ENCODE data around the gene MAP1LC3B. TPM values are rescaled to one million over a fixed set of nuclear protein-coding genes. Genes with fewer than 3 reads are reported as not detected.
"Not testable (repeated sequence)": the region's sequence is repeated elsewhere in the genome, so short reads cannot be mapped to it uniquely, and the experiment has no call there.

Gene MAP1LC3B
- total RNA-seq, 5 donors from 2014 or later (not counting 1 experiment from before 2014, with no cell fraction given): 51.3 to 90.4 (median 53.3) TPM

DNA sequence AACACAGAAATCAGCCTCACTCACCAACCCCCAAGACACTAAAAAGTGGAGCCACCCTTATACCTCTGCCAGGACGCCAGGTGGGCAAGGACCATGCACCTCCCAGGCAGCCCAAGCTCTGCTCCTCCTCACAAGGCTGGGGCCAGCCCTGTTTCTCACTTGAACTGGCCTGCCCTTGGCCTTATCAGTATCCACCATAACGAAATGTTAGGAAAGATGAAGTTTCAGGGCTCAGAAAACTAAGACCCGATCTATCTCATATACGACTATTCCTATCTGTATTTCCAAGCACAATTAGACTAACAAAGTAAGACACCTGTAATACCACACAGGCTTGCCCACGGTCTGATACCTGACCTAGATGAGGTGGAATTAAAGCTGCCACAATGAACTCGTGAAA, 15.5 kb upstream of the MAP1LC3B start:
- H3K27ac Mint-ChIP-seq: peak overlapping the region in 1 of 2 donors; percentile 22

DNA sequence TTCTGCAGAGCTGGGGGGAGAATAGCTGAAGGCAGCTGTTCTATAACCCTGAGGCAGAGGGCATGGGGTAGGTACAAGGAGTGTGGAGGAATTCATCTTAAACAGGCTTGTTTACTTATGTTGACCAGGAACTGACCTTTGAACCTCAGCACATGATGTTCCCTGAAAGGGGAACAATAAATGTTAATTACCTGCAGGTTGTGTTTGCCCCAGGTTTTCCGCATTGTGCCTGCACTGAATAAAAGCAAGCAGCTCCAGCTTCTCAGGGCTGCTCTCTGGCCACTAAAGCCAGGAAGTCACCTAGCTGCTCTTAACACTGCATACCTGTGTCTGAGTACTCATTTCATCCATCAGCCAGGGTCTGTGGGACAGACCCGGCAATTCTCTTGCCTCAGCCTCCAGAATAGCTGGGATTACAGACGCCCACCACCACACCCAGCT, 12.8 kb upstream of the MAP1LC3B start:
- CTCF ChIA-PET: interaction anchor here in 1 of 2 donors (1.0 kb wide), 1 partner anchor 53 kb away, joined by 3 read pairs; no protein-coding TSS in a partner anchor
- H3K9me3 Mint-ChIP-seq; DNase-seq; ATAC-seq (replicated peaks in 1 of 4); H3K4me3 ChIP-seq (ENCODE audit: control insufficient read depth in 1 of 2, extremely low read depth in 1 of 2, low read length in 1 of 2); POLR2A ChIA-PET; H3K36me3 Mint-ChIP-seq; H3K27me3 Mint-ChIP-seq; H3K27ac ChIP-seq (ENCODE audit: low read length); H3K9me3 ChIP-seq; H3K27me3 ChIP-seq (replicated peaks in 1 of 2; ENCODE audit: control insufficient read depth in 2 of 2, extremely low read depth in 1 of 2, insufficient read depth in 2 of 2, low read length in 1 of 2); H3K36me3 ChIP-seq (ENCODE audit: control insufficient read depth in 2 of 2, extremely low read depth in 1 of 2, insufficient read depth in 1 of 2, low read length in 1 of 2); H3K27ac Mint-ChIP-seq; H3K4me3 Mint-ChIP-seq: not testable (repeated sequence)
- H3K4me1 Mint-ChIP-seq: peaks cover 53 to 60% (median 57%) of the 10 kb centered on the region in 3 donors
- 100% methylated on average over 2 of the region's 3 CpGs for WGBS (ENCODE audit: insufficient coverage)
- H3K4me1 ChIP-seq (ENCODE audit: control insufficient read depth in 1 of 2, extremely low read depth in 1 of 2, insufficient read depth in 2 of 2, low read length in 2 of 2): peaks cover 15 to 46% of the 10 kb centered on the region in 2 experiments

More for the DNA sequence above, 15.5 kb upstream of the MAP1LC3B start:
- H3K27me3 Mint-ChIP-seq: no peaks in the 10 kb centered on the region
- H3K4me3 ChIP-seq (ENCODE audit: control insufficient read depth in 1 of 2, extremely low read depth in 1 of 2, low read length in 1 of 2): no peak overlapping the region
- no peaks in the 10 kb centered on the region for H3K9me3 ChIP-seq
- H3K9me3 Mint-ChIP-seq: no peaks in the 10 kb centered on the region
- H3K4me1 Mint-ChIP-seq: peaks cover 38 to 60% (median 54%) of the 10 kb centered on the region in 3 donors
- no peak overlapping the region for H3K27ac ChIP-seq (ENCODE audit: low read length)
- no peaks in the 10 kb centered on the region for H3K27me3 ChIP-seq (replicated peaks in 1 of 2; ENCODE audit: control insufficient read depth in 2 of 2, extremely low read depth in 1 of 2, insufficient read depth in 2 of 2, low read length in 1 of 2)
- peaks cover 4 to 31% of the 10 kb centered on the region in 2 experiments for H3K4me1 ChIP-seq (ENCODE audit: control insufficient read depth in 1 of 2, extremely low read depth in 1 of 2, insufficient read depth in 2 of 2, low read length in 2 of 2)
- no peak overlapping the region for H3K4me3 Mint-ChIP-seq
- DNase-seq (no peak), ATAC-seq (replicated peaks in 1 of 4) (no peak)
- CTCF ChIA-PET: no interaction called here
- no peaks in the 10 kb centered on the region for H3K36me3 ChIP-seq (ENCODE audit: control insufficient read depth in 2 of 2, extremely low read depth in 1 of 2, insufficient read depth in 1 of 2, low read length in 1 of 2)
- 83% methylated on average over 1 of the region's 6 CpGs for WGBS (ENCODE audit: insufficient coverage)
- peaks cover 14% of the 10 kb centered on the region for H3K36me3 Mint-ChIP-seq
- POLR2A ChIA-PET: no interaction called here

DNA sequence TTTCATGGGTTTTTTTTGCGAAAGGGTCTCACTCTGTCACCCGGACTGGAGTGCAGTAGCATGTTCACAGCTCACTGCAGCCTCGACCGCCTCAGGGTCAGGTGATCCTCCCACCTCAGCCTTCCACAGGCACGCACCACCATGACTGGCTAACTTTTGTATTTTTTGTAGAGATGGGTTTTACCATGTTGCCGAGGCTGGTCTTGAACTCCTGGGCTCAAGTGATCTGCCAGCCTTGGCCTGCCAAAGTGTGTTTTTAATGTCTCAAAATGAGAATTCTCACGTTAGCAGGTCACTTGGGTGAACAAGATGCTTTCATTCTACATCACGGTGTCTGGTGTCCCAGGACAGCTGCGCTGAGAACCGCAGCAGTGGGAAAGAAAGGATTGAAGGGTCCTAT, 11.7 kb upstream of the MAP1LC3B start:
- peak overlapping the region; percentile 74 to 88 (median 87) for H3K4me3 Mint-ChIP-seq
- ChIA-PET POLR2A (no interaction called here), CTCF (no interaction called here)
- DNase-seq (no peak), ATAC-seq (replicated peaks in 1 of 4) (no peak)
- H3K27me3 ChIP-seq (replicated peaks in 1 of 2; ENCODE audit: control insufficient read depth in 2 of 2, extremely low read depth in 1 of 2, insufficient read depth in 2 of 2, low read length in 1 of 2): no peaks in the 10 kb centered on the region
- peaks cover 0 to 3% of the 10 kb centered on the region in 2 donors for H3K27me3 Mint-ChIP-seq
- no peaks in the 10 kb centered on the region for H3K36me3 ChIP-seq (ENCODE audit: control insufficient read depth in 2 of 2, extremely low read depth in 1 of 2, insufficient read depth in 1 of 2, low read length in 1 of 2)
- peaks cover 7% of the 10 kb centered on the region for H3K36me3 Mint-ChIP-seq
- no peak overlapping the region for H3K4me3 ChIP-seq (ENCODE audit: control insufficient read depth in 1 of 2, extremely low read depth in 1 of 2, low read length in 1 of 2)
- no peaks in the 10 kb centered on the region for H3K9me3 Mint-ChIP-seq
- peaks cover 15 to 52% of the 10 kb centered on the region in 2 experiments for H3K4me1 ChIP-seq (ENCODE audit: control insufficient read depth in 1 of 2, extremely low read depth in 1 of 2, insufficient read depth in 2 of 2, low read length in 2 of 2)
- 49% methylated on average over 2 of the region's 10 CpGs for WGBS (ENCODE audit: insufficient coverage)
- H3K27ac Mint-ChIP-seq: peak overlapping the region; percentile 70 to 86
- H3K9me3 ChIP-seq: no peaks in the 10 kb centered on the region
- H3K27ac ChIP-seq (ENCODE audit: low read length): no peak overlapping the region
- peaks cover 55 to 65% (median 56%) of the 10 kb centered on the region in 3 donors for H3K4me1 Mint-ChIP-seq

DNA sequence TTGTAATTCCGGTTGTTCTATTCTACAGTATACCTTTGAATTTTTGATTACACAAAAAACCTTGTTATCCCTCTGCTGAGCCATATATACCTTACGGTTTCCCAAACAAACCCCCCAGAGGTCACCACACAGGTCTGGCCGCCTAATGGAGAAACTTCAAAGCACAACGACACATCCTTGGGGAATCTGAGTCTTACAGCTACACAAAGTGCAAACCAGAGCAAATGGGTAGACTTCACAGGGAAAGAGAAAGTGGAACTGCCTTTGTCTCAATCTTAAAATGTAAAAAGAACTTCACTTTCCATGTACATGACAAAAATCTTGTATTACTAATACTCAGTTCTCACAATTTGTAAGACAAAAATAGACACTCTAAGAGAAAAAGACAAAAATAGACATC, 11.3 kb upstream of the MAP1LC3B start:
- Mint-ChIP-seq H3K9me3 (no peaks in the 10 kb centered on the region), H3K36me3 (peaks cover 5% of the 10 kb centered on the region), H3K27ac (peak overlapping the region; percentile 70 to 86), H3K27me3 (peaks cover 0 to 3% of the 10 kb centered on the region in 2 donors), H3K4me3 (peak overlapping the region; percentile 74 to 88 (median 87)), H3K4me1 (peaks cover 54 to 64% (median 55%) of the 10 kb centered on the region in 3 donors)
- Histone ChIP-seq H3K4me1 (ENCODE audit: control insufficient read depth in 1 of 2, extremely low read depth in 1 of 2, insufficient read depth in 2 of 2, low read length in 2 of 2) (peaks cover 15 to 48% of the 10 kb centered on the region in 2 experiments), H3K4me3 (ENCODE audit: control insufficient read depth in 1 of 2, extremely low read depth in 1 of 2, low read length in 1 of 2) (no peak overlapping the region), H3K36me3 (ENCODE audit: control insufficient read depth in 2 of 2, extremely low read depth in 1 of 2, insufficient read depth in 1 of 2, low read length in 1 of 2) (no peaks in the 10 kb centered on the region), H3K27ac (ENCODE audit: low read length) (no peak overlapping the region), H3K27me3 (replicated peaks in 1 of 2; ENCODE audit: control insufficient read depth in 2 of 2, extremely low read depth in 1 of 2, insufficient read depth in 2 of 2, low read length in 1 of 2) (no peaks in the 10 kb centered on the region), H3K9me3 (no peaks in the 10 kb centered on the region)
- POLR2A ChIA-PET: no interaction called here
- DNase-seq (no peak), ATAC-seq (replicated peaks in 1 of 4) (no peak)
- no CpG with 5 or more reads among the region's 4 CpGs for WGBS (ENCODE audit: insufficient coverage)
- CTCF ChIA-PET: interaction anchor here in 1 of 2 donors (4.3 kb wide), 1 partner anchor 14 kb away, joined by 28 read pairs; no protein-coding TSS in a partner anchor

DNA sequence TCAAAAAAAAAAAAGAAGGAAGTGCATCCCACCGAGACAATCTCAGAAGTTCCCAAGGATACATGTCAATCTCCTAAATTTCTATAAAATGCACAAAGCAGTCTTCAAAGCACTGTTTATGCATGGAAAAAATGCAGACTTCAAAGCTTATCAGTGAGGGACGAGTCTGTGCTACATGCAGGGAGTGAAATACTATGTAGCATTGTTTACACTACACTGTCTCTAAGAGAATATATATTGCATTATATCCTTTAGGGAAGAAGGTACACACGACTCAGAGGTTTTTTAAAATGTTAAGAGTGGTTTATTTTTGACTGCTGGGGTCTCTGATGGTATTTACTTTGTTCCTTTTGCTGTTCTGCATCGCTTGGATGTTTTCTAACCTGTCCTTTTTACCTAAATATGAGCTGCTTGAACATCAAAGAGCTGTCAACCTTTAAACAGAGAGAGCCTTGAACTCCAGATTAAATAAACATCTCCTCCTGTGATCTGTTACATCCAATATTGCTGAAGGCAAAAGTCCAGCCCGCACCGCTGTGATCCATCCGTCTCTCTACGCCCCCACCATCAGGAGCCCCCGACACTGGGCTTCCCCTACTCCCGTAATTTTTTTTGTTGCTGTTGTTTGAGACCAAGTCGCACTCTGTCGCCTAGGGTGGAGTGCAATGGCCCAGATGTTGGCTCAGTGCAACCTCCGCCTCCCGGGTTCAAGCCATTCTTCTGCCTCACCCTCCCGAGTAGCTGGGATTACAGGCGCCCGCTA, 9.9 kb upstream of the MAP1LC3B start:
- WGBS (ENCODE audit: insufficient coverage): 47% methylated on average over 8 of the region's 17 CpGs
- H3K4me3 ChIP-seq (ENCODE audit: control insufficient read depth in 1 of 2, extremely low read depth in 1 of 2, low read length in 1 of 2): peak overlapping the region; percentile 62 to 66

DNA sequence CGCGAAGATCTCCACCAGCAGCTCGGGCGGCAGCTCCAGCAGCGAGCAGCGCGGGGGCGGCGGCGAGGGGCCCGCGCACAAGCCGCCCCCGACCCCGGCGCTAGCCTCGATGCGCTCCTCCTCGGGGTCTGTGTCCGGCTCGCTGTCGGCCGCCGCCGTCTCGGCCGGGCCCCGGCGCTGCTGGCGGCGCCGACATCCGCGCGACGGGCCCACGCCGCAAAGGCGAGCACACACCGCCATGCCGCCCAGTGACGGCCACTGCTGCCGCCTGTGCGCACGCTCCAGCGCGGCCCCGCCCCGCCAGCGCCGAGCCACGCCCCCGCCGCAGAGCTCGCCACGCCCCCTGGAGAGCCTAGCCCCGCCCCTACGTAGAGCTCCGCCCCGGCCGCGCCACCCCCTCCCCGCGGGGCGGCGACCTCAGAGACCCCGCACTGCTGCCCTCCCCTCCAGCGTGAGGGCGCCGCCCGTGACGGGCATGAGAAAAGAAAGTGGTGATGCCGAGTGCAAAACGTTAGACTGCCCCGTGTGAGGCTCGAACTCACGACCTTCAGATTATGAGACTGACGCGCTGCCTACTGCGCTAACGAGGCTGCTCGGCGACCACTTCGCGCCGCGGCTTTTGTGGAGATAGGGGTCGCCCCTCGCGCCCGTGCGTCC, 8.5 kb upstream of the MAP1LC3B start, which contains the start of gene FBXO31:
TSS of gene FBXO31 (minus strand) at position 272 of the 657 bp plus-strand sequence. CDS start at position 240, 32 bp downstream.
- DNase-seq: peak; percentile 69 to 94 (median 84)
- Histone ChIP-seq H3K4me3 (ENCODE audit: control insufficient read depth in 1 of 2, extremely low read depth in 1 of 2, low read length in 1 of 2) (peak within 1 kb of the TSS; percentile 87 to 88), H3K9me3 (no peaks in the 10 kb centered on the region), H3K4me1 (ENCODE audit: control insufficient read depth in 1 of 2, extremely low read depth in 1 of 2, insufficient read depth in 2 of 2, low read length in 2 of 2) (peaks cover 29 to 64% of the 10 kb centered on the region in 2 experiments), H3K27me3 (replicated peaks in 1 of 2; ENCODE audit: control insufficient read depth in 2 of 2, extremely low read depth in 1 of 2, insufficient read depth in 2 of 2, low read length in 1 of 2) (no peaks in the 10 kb centered on the region), H3K36me3 (ENCODE audit: control insufficient read depth in 2 of 2, extremely low read depth in 1 of 2, insufficient read depth in 1 of 2, low read length in 1 of 2) (no peaks in the 10 kb centered on the region), H3K27ac (ENCODE audit: low read length) (peak within 1 kb of the TSS; percentile 77)
- WGBS (ENCODE audit: insufficient coverage): under 1% methylated on average over 92 of the region's 92 CpGs
- Mint-ChIP-seq H3K27me3 (peaks cover 0 to 3% of the 10 kb centered on the region in 2 donors), H3K27ac (peak within 1 kb of the TSS; percentile 96 to 97), H3K4me1 (peaks cover 65 to 72% (median 66%) of the 10 kb centered on the region in 3 donors), H3K9me3 (no peaks in the 10 kb centered on the region), H3K36me3 (peaks cover 3% of the 10 kb centered on the region), H3K4me3 (peak within 1 kb of the TSS; percentile 88 to 89 (median 88))
- ChIA-PET POLR2A (interaction anchor here (0.6 to 2.0 kb wide), 6 partner anchors 9 to 381 kb away, joined by 3 to 11 read pairs (median 4); no protein-coding TSS in a partner anchor), CTCF (interaction anchor here (0.6 to 4.3 kb wide), 6 partner anchors 10 to 253 kb away, joined by 3 to 28 read pairs (median 6); partner anchors contain the start of gene C16orf95 (in 1 of the 2))
- peak; percentile 71 to 84 (median 73) for ATAC-seq (replicated peaks in 1 of 4)

More for the DNA sequence above, 9.9 kb upstream of the MAP1LC3B start:
- H3K4me1 ChIP-seq (ENCODE audit: control insufficient read depth in 1 of 2, extremely low read depth in 1 of 2, insufficient read depth in 2 of 2, low read length in 2 of 2): peaks cover 19 to 52% of the 10 kb centered on the region in 2 experiments
- ATAC-seq (replicated peaks in 1 of 4) (no peak), DNase-seq (no peak)
- Mint-ChIP-seq H3K36me3 (peaks cover 3% of the 10 kb centered on the region), H3K4me3 (peak overlapping the region; percentile 85 to 88 (median 87)), H3K27ac (peak overlapping the region; percentile 72 to 77), H3K9me3 (no peaks in the 10 kb centered on the region), H3K27me3 (peaks cover 0 to 3% of the 10 kb centered on the region in 2 donors), H3K4me1 (peaks cover 54 to 62% (median 55%) of the 10 kb centered on the region in 3 donors)
- no peaks in the 10 kb centered on the region for H3K9me3 ChIP-seq
- ChIA-PET CTCF (interaction anchor here (0.6 to 4.3 kb wide), 5 partner anchors 11 to 254 kb away, joined by 4 to 28 read pairs (median 8); no protein-coding TSS in a partner anchor), POLR2A (interaction anchor here (0.6 to 2.0 kb wide), 4 partner anchors 11 to 105 kb away, joined by 3 to 11 read pairs (median 4); no protein-coding TSS in a partner anchor)
- no peaks in the 10 kb centered on the region for H3K27me3 ChIP-seq (replicated peaks in 1 of 2; ENCODE audit: control insufficient read depth in 2 of 2, extremely low read depth in 1 of 2, insufficient read depth in 2 of 2, low read length in 1 of 2)
- peak overlapping the region; percentile 66 for H3K27ac ChIP-seq (ENCODE audit: low read length)
- no peaks in the 10 kb centered on the region for H3K36me3 ChIP-seq (ENCODE audit: control insufficient read depth in 2 of 2, extremely low read depth in 1 of 2, insufficient read depth in 1 of 2, low read length in 1 of 2)

Measured in T-cell (primary cell).